Sigmoid colon (tissue), 4 donors: ENCODE data around the gene DCUN1D1.

Experiments used
- EP300 ChIP-seq, 4 donors: sonication (generic); formaldehyde crosslinking; IDR thresholded peaks; one replicate each; pipeline ENCODE4 v1.6.1; 2017; ENCODE audit warnings: antibody characterized with exemption in 4 of 4
- POLR2A ChIP-seq, 2 donors: fragments of 450-650 bp; IDR thresholded peaks; one replicate each; pipeline ENCODE4 v1.6.1; 2016; ENCODE audit warnings: antibody characterized with exemption in 2 of 2, mild to moderate bottlenecking in 2 of 2, moderate library complexity in 2 of 2
- POLR2AphosphoS5 ChIP-seq, 4 donors: sonication (generic); formaldehyde crosslinking; IDR thresholded peaks; one replicate each; pipeline ENCODE4 v1.6.1; 2017; ENCODE audit warnings: antibody characterized with exemption in 4 of 4
- TF ChIP-seq, protein P1 (sequence below), 4 experiments: fragments of 450-650 bp in 3 of 4; fragments of 200-600 bp in 1 of 4; IDR thresholded peaks; one replicate each; pipeline ENCODE4 v1.5.1; 2016 to 2019; ENCODE audit warnings: antibody characterized with exemption in 4 of 4, mild to moderate bottlenecking in 3 of 4, moderate library complexity in 2 of 4

DNA sequence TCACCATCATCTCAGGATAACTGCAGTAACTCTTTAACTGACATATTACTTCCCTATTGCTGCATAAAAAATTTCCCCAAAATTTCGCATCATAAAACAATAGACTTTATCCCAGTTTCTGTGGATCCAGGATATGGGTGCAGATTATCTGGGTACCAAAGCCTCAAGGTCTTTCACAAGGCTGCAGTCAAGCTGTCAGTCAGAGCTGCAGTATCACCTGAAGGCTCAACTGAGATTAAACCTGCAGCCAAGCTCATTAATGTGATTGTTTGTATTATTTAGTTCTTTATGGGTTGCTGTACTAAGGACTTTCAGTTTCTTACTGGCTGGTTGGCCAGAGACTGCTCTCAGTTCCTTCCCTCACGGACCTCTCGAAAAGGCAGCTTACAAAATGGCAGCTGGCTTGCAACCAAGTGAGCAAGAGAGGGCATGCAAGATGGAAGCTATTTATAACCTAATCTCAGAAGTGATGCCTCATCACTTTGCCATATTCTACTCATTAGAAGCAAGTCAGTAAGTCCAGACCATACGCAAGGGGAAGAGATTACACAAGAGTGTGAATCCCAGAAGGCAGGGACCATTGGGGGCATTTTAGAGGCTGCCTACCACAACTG is 54.9 kb downstream of the DCUN1D1 start:
- TF ChIP-seq, protein P1, sequence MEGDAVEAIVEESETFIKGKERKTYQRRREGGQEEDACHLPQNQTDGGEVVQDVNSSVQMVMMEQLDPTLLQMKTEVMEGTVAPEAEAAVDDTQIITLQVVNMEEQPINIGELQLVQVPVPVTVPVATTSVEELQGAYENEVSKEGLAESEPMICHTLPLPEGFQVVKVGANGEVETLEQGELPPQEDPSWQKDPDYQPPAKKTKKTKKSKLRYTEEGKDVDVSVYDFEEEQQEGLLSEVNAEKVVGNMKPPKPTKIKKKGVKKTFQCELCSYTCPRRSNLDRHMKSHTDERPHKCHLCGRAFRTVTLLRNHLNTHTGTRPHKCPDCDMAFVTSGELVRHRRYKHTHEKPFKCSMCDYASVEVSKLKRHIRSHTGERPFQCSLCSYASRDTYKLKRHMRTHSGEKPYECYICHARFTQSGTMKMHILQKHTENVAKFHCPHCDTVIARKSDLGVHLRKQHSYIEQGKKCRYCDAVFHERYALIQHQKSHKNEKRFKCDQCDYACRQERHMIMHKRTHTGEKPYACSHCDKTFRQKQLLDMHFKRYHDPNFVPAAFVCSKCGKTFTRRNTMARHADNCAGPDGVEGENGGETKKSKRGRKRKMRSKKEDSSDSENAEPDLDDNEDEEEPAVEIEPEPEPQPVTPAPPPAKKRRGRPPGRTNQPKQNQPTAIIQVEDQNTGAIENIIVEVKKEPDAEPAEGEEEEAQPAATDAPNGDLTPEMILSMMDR (IDR thresholded peaks at IDR 0.05): no peak
- no peak for TF ChIP-seq EP300 (IDR thresholded peaks at IDR 0.05)
- no peak for TF ChIP-seq POLR2A (IDR thresholded peaks at IDR 0.05)
- no peak for TF ChIP-seq POLR2AphosphoS5 (IDR thresholded peaks at IDR 0.05)
